ENCODE measurements around the gene CARM1. TPM values are rescaled to one million over a fixed set of nuclear protein-coding genes. Genes with fewer than 3 reads are reported as not detected.

Gene CARM1
- polyA plus RNA-seq, 2 of the 4 experiments (the other 2 are of a cell fraction) = 15.2 to 32.2 TPM

DNA sequence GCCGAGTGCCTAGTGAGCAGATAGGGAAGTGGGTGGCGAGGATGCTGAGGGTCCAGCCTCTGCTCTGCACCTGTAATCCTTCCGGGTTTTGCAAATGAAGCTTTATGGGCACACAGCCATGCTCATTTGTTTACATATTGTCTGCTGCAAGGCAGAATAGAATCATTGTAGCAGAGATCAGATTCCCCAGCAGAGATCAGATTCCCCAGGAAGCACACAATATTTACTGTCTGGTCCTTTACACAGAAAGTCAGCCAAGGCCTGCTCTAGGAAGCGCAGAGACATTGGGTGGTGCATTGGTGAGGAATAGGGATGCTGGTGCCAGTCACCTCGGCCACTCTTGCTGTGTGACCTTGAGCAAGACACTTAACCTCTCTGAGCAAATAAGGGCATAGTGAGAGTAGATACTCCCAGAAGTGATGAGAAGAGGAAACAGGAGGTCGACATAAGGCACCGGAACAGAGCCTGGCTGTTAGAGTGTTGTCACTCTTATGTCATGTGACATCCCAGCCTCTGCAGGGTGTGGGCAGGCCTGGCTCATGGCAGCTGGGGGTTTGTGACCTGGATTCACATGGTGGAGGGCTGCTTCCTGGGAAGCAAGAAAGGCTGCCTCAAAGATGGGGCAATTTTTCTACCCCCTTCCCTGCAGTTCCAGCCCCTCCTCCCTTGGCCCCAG lies 25.6 kb downstream of the CARM1 start:
- H3K9me3 ChIP-seq = no peaks in the 10 kb centered on the region
- peak overlapping the region in 1 of 2 experiments; percentile 52; a peak in 2 of 6 replicates for H3K27ac ChIP-seq
- FAIRE-seq (no peak), DNase-seq (ENCODE audit: low read depth in 1 of 2, low spot score in 1 of 2) (peak in 1 of 2 experiments; percentile 30), ATAC-seq (peak; percentile 19 to 40; a peak in 3 of 6 replicates)
- WGBS (ENCODE audit: missing lambda C conversion rate) = 49% methylated on average over 7 of the region's 7 CpGs
- H3K4me1 ChIP-seq = peaks cover 20% of the 10 kb centered on the region
- TF ChIP-seq ZFP36 (IDR thresholded peaks at IDR 0.05; ENCODE audit: borderline replicate concordance, partially characterized antibody) (peak; percentile 68), HDAC2 (IDR thresholded peaks at IDR 0.05) (no peak)
- TF ChIP-seq, protein P1, sequence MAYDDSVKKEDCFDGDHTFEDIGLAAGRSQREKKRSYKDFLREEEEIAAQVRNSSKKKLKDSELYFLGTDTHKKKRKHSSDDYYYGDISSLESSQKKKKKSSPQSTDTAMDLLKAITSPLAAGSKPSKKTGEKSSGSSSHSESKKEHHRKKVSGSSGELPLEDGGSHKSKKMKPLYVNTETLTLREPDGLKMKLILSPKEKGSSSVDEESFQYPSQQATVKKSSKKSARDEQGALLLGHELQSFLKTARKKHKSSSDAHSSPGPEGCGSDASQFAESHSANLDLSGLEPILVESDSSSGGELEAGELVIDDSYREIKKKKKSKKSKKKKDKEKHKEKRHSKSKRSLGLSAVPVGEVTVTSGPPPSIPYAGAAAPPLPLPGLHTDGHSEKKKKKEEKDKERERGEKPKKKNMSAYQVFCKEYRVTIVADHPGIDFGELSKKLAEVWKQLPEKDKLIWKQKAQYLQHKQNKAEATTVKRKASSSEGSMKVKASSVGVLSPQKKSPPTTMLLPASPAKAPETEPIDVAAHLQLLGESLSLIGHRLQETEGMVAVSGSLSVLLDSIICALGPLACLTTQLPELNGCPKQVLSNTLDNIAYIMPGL (CRISPR knock-in tag; IDR thresholded peaks at IDR 0.05; ENCODE audit: borderline replicate concordance) = no peak
- ChIA-PET POLR2A (no interaction called here), CTCF (interaction anchor here (1.2 kb wide), 2 partner anchors 25 to 39 kb away, joined by 3 read pairs; no protein-coding TSS in a partner anchor)
- H3K4me2 ChIP-seq = peak overlapping the region; percentile 30; the same call in 1 of the 3 replicates
- no peak overlapping the region for H3K4me3 ChIP-seq

DNA sequence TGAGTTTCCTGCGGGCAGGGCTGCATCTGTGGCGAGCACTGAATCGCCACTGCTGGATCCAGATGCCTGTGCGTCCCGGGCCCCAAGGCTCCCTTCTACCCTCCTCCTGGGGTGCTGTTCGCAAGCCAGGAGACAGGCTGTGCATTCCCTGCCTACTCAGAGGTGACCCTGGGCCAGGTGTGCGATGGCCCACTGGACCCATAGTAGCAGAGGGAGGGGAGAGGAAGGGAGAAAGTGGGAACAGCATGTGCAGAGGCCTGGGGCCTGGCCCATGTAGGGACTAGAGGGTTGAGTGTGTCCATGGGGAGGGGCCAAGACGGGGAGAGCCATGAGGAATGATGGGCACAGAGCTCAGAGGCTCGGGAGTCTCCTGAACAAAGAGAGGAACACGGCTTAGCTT lies 27.3 kb downstream of the CARM1 start:
- no peak for FAIRE-seq
- Histone ChIP-seq H3K4me3 (no peak overlapping the region), H3K4me2 (no peak overlapping the region), H3K4me1 (peaks cover 20% of the 10 kb centered on the region), H3K9me3 (no peaks in the 10 kb centered on the region), H3K27ac (no peak overlapping the region)
- POLR2A ChIA-PET = no interaction called here
- 66% methylated on average over 4 of the region's 10 CpGs for WGBS (ENCODE audit: missing lambda C conversion rate)
- no peak; a peak in 3 of 6 replicates for ATAC-seq
- no peak for TF ChIP-seq EHMT2 (IDR thresholded peaks at IDR 0.05; ENCODE audit: low read depth)
- TF ChIP-seq, protein P2, sequence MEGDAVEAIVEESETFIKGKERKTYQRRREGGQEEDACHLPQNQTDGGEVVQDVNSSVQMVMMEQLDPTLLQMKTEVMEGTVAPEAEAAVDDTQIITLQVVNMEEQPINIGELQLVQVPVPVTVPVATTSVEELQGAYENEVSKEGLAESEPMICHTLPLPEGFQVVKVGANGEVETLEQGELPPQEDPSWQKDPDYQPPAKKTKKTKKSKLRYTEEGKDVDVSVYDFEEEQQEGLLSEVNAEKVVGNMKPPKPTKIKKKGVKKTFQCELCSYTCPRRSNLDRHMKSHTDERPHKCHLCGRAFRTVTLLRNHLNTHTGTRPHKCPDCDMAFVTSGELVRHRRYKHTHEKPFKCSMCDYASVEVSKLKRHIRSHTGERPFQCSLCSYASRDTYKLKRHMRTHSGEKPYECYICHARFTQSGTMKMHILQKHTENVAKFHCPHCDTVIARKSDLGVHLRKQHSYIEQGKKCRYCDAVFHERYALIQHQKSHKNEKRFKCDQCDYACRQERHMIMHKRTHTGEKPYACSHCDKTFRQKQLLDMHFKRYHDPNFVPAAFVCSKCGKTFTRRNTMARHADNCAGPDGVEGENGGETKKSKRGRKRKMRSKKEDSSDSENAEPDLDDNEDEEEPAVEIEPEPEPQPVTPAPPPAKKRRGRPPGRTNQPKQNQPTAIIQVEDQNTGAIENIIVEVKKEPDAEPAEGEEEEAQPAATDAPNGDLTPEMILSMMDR (IDR thresholded peaks at IDR 0.05) = no peak
- TF ChIP-seq SREBF2 (IDR thresholded peaks at IDR 0.05) = no peak
- TF ChIP-seq, protein P3, sequence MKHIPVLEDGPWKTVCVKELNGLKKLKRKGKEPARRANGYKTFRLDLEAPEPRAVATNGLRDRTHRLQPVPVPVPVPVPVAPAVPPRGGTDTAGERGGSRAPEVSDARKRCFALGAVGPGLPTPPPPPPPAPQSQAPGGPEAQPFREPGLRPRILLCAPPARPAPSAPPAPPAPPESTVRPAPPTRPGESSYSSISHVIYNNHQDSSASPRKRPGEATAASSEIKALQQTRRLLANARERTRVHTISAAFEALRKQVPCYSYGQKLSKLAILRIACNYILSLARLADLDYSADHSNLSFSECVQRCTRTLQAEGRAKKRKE (CRISPR knock-in tag; IDR thresholded peaks at IDR 0.05; ENCODE audit: low read depth) = no peak
- DNase-seq (ENCODE audit: low read depth in 1 of 2, low spot score in 1 of 2) = no peak
- CTCF ChIA-PET = interaction anchor here (0.6 kb wide), 2 partner anchors 19 to 164 kb away, joined by 3 to 4 read pairs; no protein-coding TSS in a partner anchor

DNA sequence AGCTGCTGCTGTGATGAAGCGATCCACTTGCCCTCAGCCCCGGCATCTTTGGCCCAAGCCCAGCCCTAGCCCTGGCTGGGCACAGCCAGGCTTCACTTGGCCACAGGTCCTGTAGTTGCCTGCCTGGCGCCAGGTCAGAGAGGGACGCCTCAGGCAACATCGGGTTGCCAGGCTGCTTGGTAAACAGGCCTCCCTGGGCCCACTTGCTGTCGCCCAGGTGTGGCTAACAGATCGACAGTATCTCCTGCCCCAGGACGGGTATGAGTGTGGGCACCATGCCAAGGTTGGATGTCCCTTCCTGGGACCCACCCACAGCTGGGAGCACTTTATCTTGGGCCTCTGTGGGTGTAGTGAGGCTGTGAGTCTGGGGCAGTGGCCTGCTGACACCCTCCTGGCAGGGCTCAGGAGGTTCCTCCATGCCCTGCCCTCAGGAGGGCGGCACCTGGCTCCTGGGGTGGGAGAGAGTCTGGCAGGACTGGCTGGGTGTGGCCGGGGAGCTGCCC lies 27.8 kb downstream of the CARM1 start:
- Histone ChIP-seq H3K27ac (no peak overlapping the region), H3K4me1 (peaks cover 20% of the 10 kb centered on the region), H3K4me3 (no peak overlapping the region), H3K4me2 (0 out of 3 replicates have a peak overlapping the region, but pooled peaks have one; percentile 10), H3K9me3 (no peaks in the 10 kb centered on the region)
- WGBS (ENCODE audit: missing lambda C conversion rate) = 65% methylated on average over 8 of the region's 10 CpGs
- ChIA-PET CTCF (interaction anchor here (0.6 kb wide), 1 partner anchor 164 kb away, joined by 4 read pairs; no protein-coding TSS in a partner anchor), POLR2A (no interaction called here)
- FAIRE-seq = no peak
- no peak for DNase-seq (ENCODE audit: low read depth in 1 of 2, low spot score in 1 of 2)
- ATAC-seq = peak in 1 of 2 experiments; percentile 22; a peak in 2 of 6 replicates
- no peak for TF ChIP-seq ZNF302 (CRISPR knock-in tag; IDR thresholded peaks at IDR 0.05)
- no peak for TF ChIP-seq TP53 (CRISPR knock-in tag; IDR thresholded peaks at IDR 0.05)
- TF ChIP-seq TFCP2L1 (CRISPR knock-in tag; IDR thresholded peaks at IDR 0.05) = no peak
- TF ChIP-seq HOXB13 (CRISPR knock-in tag; IDR thresholded peaks at IDR 0.05; ENCODE audit: low read depth) = no peak
- TF ChIP-seq CEBPB (IDR thresholded peaks at IDR 0.05) = no peak
- TF ChIP-seq SMC3 (IDR thresholded peaks at IDR 0.05) = no peak
- TF ChIP-seq MYC (IDR thresholded peaks at IDR 0.05; ENCODE audit: borderline replicate concordance, low read length) = no peak
- no peak for TF ChIP-seq EHF (CRISPR knock-in tag; IDR thresholded peaks at IDR 0.05)
- no peak for TF ChIP-seq POLR2A (IDR thresholded peaks at IDR 0.05; ENCODE audit: low read length)
- TF ChIP-seq, protein P4, sequence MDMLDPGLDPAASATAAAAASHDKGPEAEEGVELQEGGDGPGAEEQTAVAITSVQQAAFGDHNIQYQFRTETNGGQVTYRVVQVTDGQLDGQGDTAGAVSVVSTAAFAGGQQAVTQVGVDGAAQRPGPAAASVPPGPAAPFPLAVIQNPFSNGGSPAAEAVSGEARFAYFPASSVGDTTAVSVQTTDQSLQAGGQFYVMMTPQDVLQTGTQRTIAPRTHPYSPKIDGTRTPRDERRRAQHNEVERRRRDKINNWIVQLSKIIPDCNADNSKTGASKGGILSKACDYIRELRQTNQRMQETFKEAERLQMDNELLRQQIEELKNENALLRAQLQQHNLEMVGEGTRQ (IDR thresholded peaks at IDR 0.05) = no peak
- TF ChIP-seq, protein P5, sequence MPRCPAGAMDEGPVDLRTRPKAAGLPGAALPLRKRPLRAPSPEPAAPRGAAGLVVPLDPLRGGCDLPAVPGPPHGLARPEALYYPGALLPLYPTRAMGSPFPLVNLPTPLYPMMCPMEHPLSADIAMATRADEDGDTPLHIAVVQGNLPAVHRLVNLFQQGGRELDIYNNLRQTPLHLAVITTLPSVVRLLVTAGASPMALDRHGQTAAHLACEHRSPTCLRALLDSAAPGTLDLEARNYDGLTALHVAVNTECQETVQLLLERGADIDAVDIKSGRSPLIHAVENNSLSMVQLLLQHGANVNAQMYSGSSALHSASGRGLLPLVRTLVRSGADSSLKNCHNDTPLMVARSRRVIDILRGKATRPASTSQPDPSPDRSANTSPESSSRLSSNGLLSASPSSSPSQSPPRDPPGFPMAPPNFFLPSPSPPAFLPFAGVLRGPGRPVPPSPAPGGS (IDR thresholded peaks at IDR 0.05) = no peak
- no peak for TF ChIP-seq FOSL2 (IDR thresholded peaks at IDR 0.05)
- TF ChIP-seq FOSL2 (CRISPR knock-in tag; IDR thresholded peaks at IDR 0.05) = no peak
- TF ChIP-seq MAZ (IDR thresholded peaks at IDR 0.05; ENCODE audit: borderline replicate concordance, low read depth, low read length) = no peak
- no peak for TF ChIP-seq RAD21 (conservative IDR thresholded peaks at IDR 0.05 in 1 of 2, IDR thresholded peaks at IDR 0.05 in 1 of 2)
- no peak for TF ChIP-seq ZSCAN20 (CRISPR knock-in tag; IDR thresholded peaks at IDR 0.05)
- TF ChIP-seq BHLHE40 (IDR thresholded peaks at IDR 0.05; ENCODE audit: low read depth, low read length) = no peak
- no peak for TF ChIP-seq JUN (IDR thresholded peaks at IDR 0.05)
- TF ChIP-seq CHD2 (IDR thresholded peaks at IDR 0.05; ENCODE audit: low read length, partially characterized antibody) = no peak
- no peak for TF ChIP-seq ESRRA (IDR thresholded peaks at IDR 0.05; ENCODE audit: borderline replicate concordance, low read length)

Measured in A549 (cell line).